HG03139 (cell line): Measurements from ENCODE around the gene TRIM33.
"Not testable (repeated sequence)": the region's sequence is repeated elsewhere in the genome, so short reads cannot be mapped to it uniquely, and the experiment has no call there.

Experiments used
- ATAC-seq: cut with Tn5 transposase; IDR thresholded peaks from one replicate; pipeline ENCODE4 v1.9.1; 2021; ENCODE audit not compliant: unreplicated experiment

Gene TRIM33

GRCh38 chr1:114510274-114511031, 550 bp downstream of the TRIM33 start:
- ATAC-seq = peak; percentile 49

- ATAC-seq = no peak
Observed at GRCh38 chr1:114509596-114510273, 1.3 kb downstream of the TRIM33 start.

- no peak for ATAC-seq
Observed at GRCh38 chr1:114508386-114508898, 2.6 kb downstream of the TRIM33 start.

GRCh38 chr1:114507513-114507912, 3.5 kb downstream of the TRIM33 start:
- ATAC-seq = no peak

GRCh38 chr1:114505148-114505561, 5.8 kb downstream of the TRIM33 start:
- ATAC-seq = no peak

DNA sequence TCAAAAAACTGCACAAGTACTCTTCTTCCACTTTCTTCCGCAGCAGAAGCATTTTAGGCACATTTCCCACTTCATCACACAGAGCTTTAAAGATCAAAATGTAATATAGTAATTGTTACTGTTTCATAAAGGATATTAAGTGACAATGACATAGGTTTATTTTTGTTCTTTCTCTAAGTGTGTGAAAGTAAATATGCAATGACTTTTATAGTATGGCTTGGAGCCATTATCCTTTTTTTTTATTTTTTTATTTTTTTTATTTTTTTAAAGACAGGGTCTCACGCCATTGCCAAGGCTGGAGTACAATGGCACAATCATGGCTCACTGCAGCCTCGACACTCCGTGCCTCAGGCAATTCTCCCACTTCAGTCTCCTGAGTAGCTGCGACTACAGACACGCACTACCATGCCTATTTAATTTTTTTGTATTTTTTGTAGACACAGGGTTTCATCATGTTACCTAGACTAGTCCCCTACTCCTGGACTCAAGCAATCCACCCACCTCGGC, 7.0 kb downstream of the TRIM33 start:
- no peak for ATAC-seq

GRCh38 chr1:114502080-114502479, 8.9 kb downstream of the TRIM33 start:
- ATAC-seq = no peak

- no peak for ATAC-seq
Observed at GRCh38 chr1:114499478-114499877, 11.5 kb downstream of the TRIM33 start.

DNA sequence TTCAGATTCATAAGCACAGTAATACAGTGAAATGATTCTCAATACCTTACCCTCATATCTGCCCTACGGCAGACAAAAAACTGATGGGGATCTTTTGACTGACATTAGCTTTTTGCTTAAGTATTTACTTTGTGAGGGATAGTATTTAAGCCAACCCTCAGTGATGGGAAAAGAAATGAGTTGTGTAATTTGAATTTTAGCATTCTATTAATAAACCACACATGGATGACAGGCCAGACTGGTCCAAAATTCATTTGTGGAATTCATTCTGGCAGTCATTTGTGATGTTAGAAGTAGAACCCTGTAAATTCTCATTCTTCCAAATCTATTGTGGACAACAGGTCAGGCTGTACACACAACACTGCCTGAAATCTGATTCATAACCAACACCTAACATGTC, 14.9 kb downstream of the TRIM33 start:
- ATAC-seq = no peak

DNA sequence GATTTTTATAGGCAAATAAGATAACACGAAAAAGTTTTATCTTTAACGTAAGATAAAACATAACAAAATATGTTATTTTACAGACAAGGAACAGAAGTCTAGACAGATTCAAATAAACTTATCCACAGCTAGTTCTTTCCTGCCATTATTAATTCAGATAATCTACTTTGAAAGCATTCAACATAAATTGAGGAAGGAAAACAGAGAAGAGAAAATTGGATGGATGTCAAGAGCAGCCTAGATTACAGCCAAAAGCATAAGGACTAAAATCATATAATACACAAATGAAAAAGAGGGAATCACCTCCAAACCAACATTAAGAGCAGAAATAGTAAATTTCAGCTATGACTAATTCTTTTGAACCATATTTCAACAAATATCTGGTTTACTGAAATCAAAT, 15.5 kb downstream of the TRIM33 start:
- no peak for ATAC-seq

- ATAC-seq = no peak
Observed at GRCh38 chr1:114492978-114493377, 18.0 kb downstream of the TRIM33 start.

DNA sequence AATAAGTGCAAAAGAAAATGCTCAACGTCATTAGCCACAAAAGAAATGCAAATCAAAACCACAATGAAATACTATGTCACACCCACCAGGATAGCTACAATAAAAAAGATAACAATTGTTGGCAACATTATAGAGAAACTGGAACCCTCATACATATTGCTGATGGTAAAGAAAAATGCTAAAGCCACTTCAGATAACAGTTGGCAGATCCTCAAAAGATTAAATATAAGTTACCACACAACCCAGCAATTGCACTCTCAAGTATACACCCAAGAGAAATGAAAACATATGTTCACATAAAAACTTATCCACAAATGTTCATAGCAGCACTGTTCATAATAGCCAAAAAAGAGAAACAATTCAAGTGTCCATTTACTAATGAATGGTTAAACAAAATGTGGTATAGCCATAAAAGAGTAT, 20.7 kb downstream of the TRIM33 start:
- no peak for ATAC-seq

- no peak for ATAC-seq
Observed at GRCh38 chr1:114488739-114489138, 22.3 kb downstream of the TRIM33 start.

GRCh38 chr1:114485286-114485685, 25.7 kb downstream of the TRIM33 start:
- ATAC-seq = no peak

DNA sequence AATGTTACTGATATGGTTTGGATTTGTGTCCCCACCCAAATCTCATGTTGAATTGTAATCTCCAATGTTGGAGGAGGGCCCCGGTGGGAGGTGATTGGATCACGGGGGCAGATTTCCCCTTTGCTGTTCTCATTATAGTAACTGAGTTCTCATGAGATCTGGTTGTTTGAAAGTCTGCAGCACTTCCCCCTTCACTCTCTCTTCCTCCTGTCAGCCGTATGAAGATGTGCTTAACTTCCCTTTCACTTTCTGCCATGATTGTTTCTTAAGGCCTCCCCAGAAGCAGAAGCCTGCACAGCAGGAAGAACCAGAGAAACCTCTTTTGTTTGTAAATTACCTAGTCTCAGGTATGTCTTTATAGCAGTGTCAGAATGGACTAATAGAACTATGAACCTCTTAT, 28.4 kb downstream of the TRIM33 start:
- ATAC-seq = peak; percentile 85

- ATAC-seq = not testable (repeated sequence)
Observed at GRCh38 chr1:114479636-114480035, 31.4 kb downstream of the TRIM33 start.

- ATAC-seq = no peak
Observed at GRCh38 chr1:114479134-114479533, 31.9 kb downstream of the TRIM33 start.

DNA sequence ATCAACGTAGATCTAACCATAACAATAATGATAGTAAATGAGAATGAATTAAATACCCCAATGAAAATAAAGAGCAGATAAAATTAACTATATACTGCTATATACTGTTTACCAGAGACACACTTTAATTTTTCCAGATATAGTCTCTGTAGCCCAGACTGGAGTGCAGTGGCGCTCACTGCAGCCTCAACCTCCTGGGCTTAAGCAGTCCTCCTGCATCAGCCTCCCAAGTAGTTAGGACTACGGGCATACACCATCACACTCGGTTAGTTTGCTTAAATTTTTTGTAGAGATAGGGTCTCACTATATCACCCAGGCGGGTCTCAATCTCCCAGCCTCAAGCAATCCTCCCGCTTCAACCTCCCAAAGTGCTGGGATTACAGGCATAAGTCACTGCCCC, 37.2 kb downstream of the TRIM33 start:
- no peak for ATAC-seq

DNA sequence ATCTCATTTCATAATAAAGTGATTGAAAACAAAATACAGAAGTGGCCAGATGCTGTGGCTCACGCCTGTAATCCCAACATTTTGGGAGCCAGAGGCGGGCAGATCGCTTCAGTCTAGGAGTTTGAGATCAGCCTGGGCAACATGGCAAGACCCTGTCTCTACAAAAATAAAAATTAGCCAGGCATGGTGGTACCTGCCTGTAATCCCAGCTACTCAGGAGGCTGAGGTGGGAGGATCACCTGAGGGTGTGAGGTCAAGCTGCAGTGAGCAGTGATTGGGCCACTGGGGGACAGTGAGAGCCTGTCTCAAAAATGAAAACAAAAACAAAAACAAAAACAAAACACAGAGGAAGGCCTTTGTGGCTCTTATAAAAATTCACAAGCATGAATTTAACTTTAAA, 38.6 kb downstream of the TRIM33 start:
- ATAC-seq = no peak

GRCh38 chr1:114470681-114471080, 40.3 kb downstream of the TRIM33 start:
- ATAC-seq = no peak

- ATAC-seq = no peak
Observed at GRCh38 chr1:114468710-114469468, 42.1 kb downstream of the TRIM33 start.
